Measurements from ENCODE around the gene IRF2BP2. TPM values are rescaled to one million over a fixed set of nuclear protein-coding genes. Genes with fewer than 3 reads are reported as not detected.

The IRF2BP2 gene
- total and polyA plus RNA-seq, 2 of the 13 experiments (the other 11 are each of a cell fraction or from before 2014, with no cell fraction given), result 140 to 147 TPM

- POLR2A ChIA-PET, result interaction anchor here (0.7 to 4.4 kb wide), 5 partner anchors 13 to 89 kb away, joined by 3 to 44 read pairs (median 9); no protein-coding TSS in a partner anchor
- Histone ChIP-seq H2AFZ (ENCODE audit: low read length) (no peak overlapping the region), H3K79me2 (ENCODE audit: insufficient read depth, low read length) (no peaks in the 10 kb centered on the region), H3K4me3 (replicated peaks in 1 of 3; ENCODE audit: insufficient read depth in 1 of 3, low read depth in 2 of 3, low read length in 3 of 3) (no peak overlapping the region), H3K4me1 (ENCODE audit: insufficient read depth, low read length) (peaks cover 78% of the 10 kb centered on the region), H3K27me3 (ENCODE audit: control insufficient read depth in 1 of 2, insufficient read depth in 2 of 2, low read length in 2 of 2) (no peaks in the 10 kb centered on the region), H3K4me2 (ENCODE audit: low read depth, low read length) (no peak overlapping the region), H3K27ac (ENCODE audit: extremely low read length, insufficient read depth, low read length) (no peak overlapping the region), H3K9me3 (ENCODE audit: low read length) (no peaks in the 10 kb centered on the region), H4K20me1 (ENCODE audit: insufficient read depth, low read length) (no peaks in the 10 kb centered on the region), H3K36me3 (replicated peaks in 1 of 2; ENCODE audit: control insufficient read depth in 1 of 2, insufficient read depth in 2 of 2, low read length in 2 of 2) (no peaks in the 10 kb centered on the region), H3K9ac (ENCODE audit: insufficient read depth, low read depth, low read length) (no peak overlapping the region)
- ATAC-seq, result no peak
- CTCF ChIA-PET (ENCODE audit: low intra/inter-chr PET ratio, low total read pairs), result no interaction called here
- WGBS (ENCODE audit: low lambda C conversion rate), result 92% methylated on average over 6 of the region's 6 CpGs
- FAIRE-seq, result no peak
- in situ Hi-C loops (cut with HindIII; ENCODE audit: extremely low pct_ligation_motif_present, low pct_unique_long_range_greater_than_20kb), result no loop called here
- intact Hi-C loops (cut with micrococcal nuclease; ENCODE audit: unreplicated experiment), result no loop called here
- DNase-seq (ENCODE audit: low spot score), result no peak
- TF ChIP-seq, protein P1, sequence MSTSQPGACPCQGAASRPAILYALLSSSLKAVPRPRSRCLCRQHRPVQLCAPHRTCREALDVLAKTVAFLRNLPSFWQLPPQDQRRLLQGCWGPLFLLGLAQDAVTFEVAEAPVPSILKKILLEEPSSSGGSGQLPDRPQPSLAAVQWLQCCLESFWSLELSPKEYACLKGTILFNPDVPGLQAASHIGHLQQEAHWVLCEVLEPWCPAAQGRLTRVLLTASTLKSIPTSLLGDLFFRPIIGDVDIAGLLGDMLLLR (CRISPR knock-in tag; IDR thresholded peaks at IDR 0.05), result no peak
- TF ChIP-seq ZNF768 (CRISPR knock-in tag; IDR thresholded peaks at IDR 0.05), result no peak
- TF ChIP-seq ZNF10 (CRISPR knock-in tag; IDR thresholded peaks at IDR 0.05; ENCODE audit: borderline replicate concordance, low read depth), result no peak
- no peak for TF ChIP-seq ZNF367 (CRISPR knock-in tag; IDR thresholded peaks at IDR 0.05; ENCODE audit: borderline replicate concordance)
- no peak for TF ChIP-seq ARNTL (CRISPR knock-in tag; IDR thresholded peaks at IDR 0.05)
- TF ChIP-seq PRDM4 (CRISPR knock-in tag; IDR thresholded peaks at IDR 0.05; ENCODE audit: borderline replicate concordance), result no peak
- no peak for TF ChIP-seq PRMT3 (CRISPR knock-in tag; IDR thresholded peaks at IDR 0.05; ENCODE audit: borderline replicate concordance, low read depth)
- no peak for TF ChIP-seq ZNF670 (CRISPR knock-in tag; IDR thresholded peaks at IDR 0.05; ENCODE audit: borderline replicate concordance)
- no peak for TF ChIP-seq ZNF713 (CRISPR knock-in tag; IDR thresholded peaks at IDR 0.05)
- TF ChIP-seq, protein P2, sequence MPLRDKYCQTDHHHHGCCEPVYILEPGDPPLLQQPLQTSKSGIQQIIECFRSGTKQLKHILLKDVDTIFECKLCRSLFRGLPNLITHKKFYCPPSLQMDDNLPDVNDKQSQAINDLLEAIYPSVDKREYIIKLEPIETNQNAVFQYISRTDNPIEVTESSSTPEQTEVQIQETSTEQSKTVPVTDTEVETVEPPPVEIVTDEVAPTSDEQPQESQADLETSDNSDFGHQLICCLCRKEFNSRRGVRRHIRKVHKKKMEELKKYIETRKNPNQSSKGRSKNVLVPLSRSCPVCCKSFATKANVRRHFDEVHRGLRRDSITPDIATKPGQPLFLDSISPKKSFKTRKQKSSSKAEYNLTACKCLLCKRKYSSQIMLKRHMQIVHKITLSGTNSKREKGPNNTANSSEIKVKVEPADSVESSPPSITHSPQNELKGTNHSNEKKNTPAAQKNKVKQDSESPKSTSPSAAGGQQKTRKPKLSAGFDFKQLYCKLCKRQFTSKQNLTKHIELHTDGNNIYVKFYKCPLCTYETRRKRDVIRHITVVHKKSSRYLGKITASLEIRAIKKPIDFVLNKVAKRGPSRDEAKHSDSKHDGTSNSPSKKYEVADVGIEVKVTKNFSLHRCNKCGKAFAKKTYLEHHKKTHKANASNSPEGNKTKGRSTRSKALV (CRISPR knock-in tag; IDR thresholded peaks at IDR 0.05), result no peak
- no peak for TF ChIP-seq TCF12 (IDR thresholded peaks at IDR 0.05)
- TF ChIP-seq TCF12 (CRISPR knock-in tag; IDR thresholded peaks at IDR 0.05), result no peak
- no peak for TF ChIP-seq ZNF205 (CRISPR knock-in tag; IDR thresholded peaks at IDR 0.05)
- no peak for TF ChIP-seq KDM5A (IDR thresholded peaks at IDR 0.05; ENCODE audit: borderline replicate concordance, low read length)
- BruUV-seq (replicated peaks), result no TSS peak
Observed at GRCh38 chr1:234633246-234634003, 23.4 kb upstream of the IRF2BP2 start.

All from HepG2 (cell line).